OCI-LY1 (cell line): Measurements from ENCODE around the gene SC5D.

Source experiments
- EZH2 ChIP-seq: fragments of 200-600 bp; sonication (generic), shearing (Covaris generic); IDR thresholded peaks from 2 replicates; pipeline ENCODE4 v1.8.0; 2017; ENCODE audit warnings: borderline replicate concordance, mixed run types, mild to moderate bottlenecking, antibody characterized with exemption, low read length, moderate library complexity, mixed read lengths
- TF ChIP-seq, protein P1 (sequence below): fragments of 200-600 bp; sonication (generic), shearing (Covaris generic); IDR thresholded peaks from 2 replicates; pipeline ENCODE4 v1.5.1; 2017; ENCODE audit warnings: mild to moderate bottlenecking, antibody characterized with exemption, low read length, moderate library complexity, mixed read lengths

DNA sequence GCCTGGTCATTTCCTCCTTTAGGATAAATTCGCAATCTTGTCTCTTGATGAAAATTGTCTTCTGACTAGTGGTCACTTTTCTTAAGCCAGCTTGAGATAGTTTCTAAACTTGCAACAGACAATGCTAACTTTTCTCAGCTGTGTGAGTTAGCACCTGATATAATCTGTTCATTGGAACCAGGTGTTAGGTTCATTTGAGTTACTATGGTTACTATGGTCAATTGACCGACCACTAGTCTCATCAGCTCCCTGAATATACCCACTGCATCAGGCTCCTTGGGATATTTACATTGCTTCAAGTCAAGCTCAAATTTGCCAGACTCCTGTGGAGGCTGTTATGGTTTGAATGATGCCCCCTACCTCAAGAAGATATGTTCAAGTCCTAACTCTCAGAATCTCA lies 54.5 kb downstream of the SC5D start:
- TF ChIP-seq, protein P1, sequence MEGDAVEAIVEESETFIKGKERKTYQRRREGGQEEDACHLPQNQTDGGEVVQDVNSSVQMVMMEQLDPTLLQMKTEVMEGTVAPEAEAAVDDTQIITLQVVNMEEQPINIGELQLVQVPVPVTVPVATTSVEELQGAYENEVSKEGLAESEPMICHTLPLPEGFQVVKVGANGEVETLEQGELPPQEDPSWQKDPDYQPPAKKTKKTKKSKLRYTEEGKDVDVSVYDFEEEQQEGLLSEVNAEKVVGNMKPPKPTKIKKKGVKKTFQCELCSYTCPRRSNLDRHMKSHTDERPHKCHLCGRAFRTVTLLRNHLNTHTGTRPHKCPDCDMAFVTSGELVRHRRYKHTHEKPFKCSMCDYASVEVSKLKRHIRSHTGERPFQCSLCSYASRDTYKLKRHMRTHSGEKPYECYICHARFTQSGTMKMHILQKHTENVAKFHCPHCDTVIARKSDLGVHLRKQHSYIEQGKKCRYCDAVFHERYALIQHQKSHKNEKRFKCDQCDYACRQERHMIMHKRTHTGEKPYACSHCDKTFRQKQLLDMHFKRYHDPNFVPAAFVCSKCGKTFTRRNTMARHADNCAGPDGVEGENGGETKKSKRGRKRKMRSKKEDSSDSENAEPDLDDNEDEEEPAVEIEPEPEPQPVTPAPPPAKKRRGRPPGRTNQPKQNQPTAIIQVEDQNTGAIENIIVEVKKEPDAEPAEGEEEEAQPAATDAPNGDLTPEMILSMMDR: no peak
- TF ChIP-seq EZH2: no peak
